Gastroesophageal sphincter (tissue), 4 donors: ENCODE measurements around the gene DIPK2A. TPM values are rescaled to one million over a fixed set of nuclear protein-coding genes. Genes with fewer than 3 reads are reported as not detected.

Source experiments
- ATAC-seq: fragments of 150-250 bp; one replicate; pipeline ENCODE4 v1.9.1; 2016; ENCODE audit warnings: mild to moderate bottlenecking, moderate library complexity
- H3K27ac ChIP-seq, 4 donors: fragments of 200-600 bp; sonication (generic) in 3 of 4; 1 replicate in 3 of 4; 2 replicates in 1 of 4; pipeline ENCODE4 v1.5.1; 2016 to 2019
- H3K27me3 ChIP-seq: fragments of 200-600 bp; sonication (generic); one replicate; pipeline ENCODE4 v1.5.1; 2019
- H3K36me3 ChIP-seq, 2 donors: fragments of 200-600 bp; sonication (generic); one replicate each; pipeline ENCODE4 v1.5.1; 2019; ENCODE audit warnings: control low read depth in 1 of 2
- H3K4me1 ChIP-seq, 3 donors: fragments of 200-600 bp; sonication (generic); 1 replicate in 2 of 3; 2 replicates in 1 of 3; pipeline ENCODE4 v1.5.1; 2016 to 2019; ENCODE audit warnings: control low read depth in 2 of 3
- H3K4me3 ChIP-seq, 2 donors: fragments of 200-600 bp; sonication (generic); one replicate each; pipeline ENCODE4 v1.5.1; 2019; ENCODE audit warnings: mild to moderate bottlenecking in 1 of 2, moderate library complexity in 1 of 2
- H3K9me3 ChIP-seq, 3 donors: fragments of 200-600 bp; sonication (generic); one replicate each; pipeline ENCODE4 v1.5.1; 2017 to 2019; ENCODE audit warnings: control low read depth in 2 of 3
- EP300 ChIP-seq: sonication (generic); formaldehyde crosslinking; IDR thresholded peaks from one replicate; pipeline ENCODE4 v1.6.1; 2017; ENCODE audit warnings: antibody characterized with exemption, mild to moderate bottlenecking
- POLR2A ChIP-seq, 2 donors: fragments of 450-650 bp; IDR thresholded peaks; one replicate each; pipeline ENCODE4 v1.6.1; 2017; ENCODE audit warnings: antibody characterized with exemption in 2 of 2, mild to moderate bottlenecking in 2 of 2, moderate library complexity in 1 of 2
- POLR2AphosphoS5 ChIP-seq: sonication (generic); formaldehyde crosslinking; IDR thresholded peaks from one replicate; pipeline ENCODE4 v1.6.1; 2017; ENCODE audit warnings: antibody characterized with exemption
- WGBS, 2 donors: methylation state at CpG; one replicate each; pipeline ENCODE4 v1.1.5; 2018; ENCODE audit warnings: low coverage in 1 of 2; 5-methylcytosine and 5-hydroxymethylcytosine counted together
- total RNA-seq, 4 donors: library from RNA; depleted of rRNA; stranded (reverse); fragments of >200 nt; gene quantifications; one replicate each; pipeline ENCODE4 v1.1.0, GENCODE V29; 2016
- TF ChIP-seq, protein P1 (sequence below), 4 experiments: fragments of 200-600 bp in 2 of 4; fragments of 450-650 bp in 2 of 4; sonication (generic) in 1 of 4; IDR thresholded peaks; one replicate each; pipeline ENCODE4 v1.5.1; 2017 to 2019; ENCODE audit warnings: antibody characterized with exemption in 4 of 4, mild to moderate bottlenecking in 2 of 4, moderate library complexity in 2 of 4

Gene DIPK2A
- total RNA-seq, 4 donors from 2014 or later: 27.2 to 56.7 (median 44.2) TPM

DNA sequence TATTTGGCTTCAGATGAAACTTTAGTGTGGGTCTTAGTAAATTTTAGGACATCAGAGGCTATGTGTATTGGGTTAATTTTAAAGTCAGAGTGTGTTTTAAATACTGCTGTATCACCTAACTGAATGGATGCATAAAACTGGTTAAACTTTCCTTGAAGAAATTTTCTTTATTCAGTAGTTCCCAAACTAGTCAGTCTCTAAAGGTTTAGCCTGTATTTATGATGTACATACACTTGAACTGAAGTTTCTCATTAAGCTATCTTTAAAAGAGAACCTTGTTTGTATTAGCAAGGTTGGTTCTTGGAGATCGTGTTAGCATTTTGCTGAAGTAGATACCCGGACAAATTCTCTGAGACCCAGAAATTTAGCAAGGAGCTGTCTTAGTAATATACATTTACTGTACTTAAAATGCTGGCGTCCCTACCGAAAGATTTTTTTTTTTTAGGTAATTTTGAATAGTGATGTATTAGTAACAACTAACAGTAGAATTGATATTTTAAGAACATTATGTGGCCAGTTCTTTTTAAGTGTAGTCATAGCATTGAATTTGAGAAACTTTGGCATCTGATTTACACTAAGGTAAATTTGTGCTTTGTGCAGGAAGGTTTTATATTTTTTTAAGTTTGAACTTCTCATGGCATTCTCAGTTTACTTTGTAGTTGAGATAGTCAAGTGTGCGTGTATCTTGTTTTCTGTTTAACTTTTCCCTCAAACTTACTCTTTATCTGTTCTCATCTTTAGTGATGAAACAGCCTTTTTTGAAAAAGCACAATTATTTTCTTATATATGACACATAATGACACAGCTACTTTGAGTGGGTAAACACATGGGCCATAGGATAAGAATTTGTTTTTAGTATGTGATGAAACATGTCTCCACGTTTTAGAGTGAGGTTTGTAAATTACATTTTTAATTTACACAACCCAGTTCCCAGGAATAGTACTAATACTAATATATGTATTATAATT lies 2.9 kb downstream of the DIPK2A start:
- 16 to 20% methylated on average over 6 of the region's 6 CpGs for WGBS, 2 donors
- Histone ChIP-seq H3K4me3 (peak overlapping the region; percentile 64 to 92), H3K27ac (peak overlapping the region; percentile 45 to 98 (median 83)), H3K36me3 (no peaks in the 10 kb centered on the region), H3K4me1 (peaks cover 0 to 60% (median 4%) of the 10 kb centered on the region in 3 donors), H3K9me3 (no peaks in the 10 kb centered on the region), H3K27me3 (no peaks in the 10 kb centered on the region)
- no peak for ATAC-seq
- TF ChIP-seq, protein P1, sequence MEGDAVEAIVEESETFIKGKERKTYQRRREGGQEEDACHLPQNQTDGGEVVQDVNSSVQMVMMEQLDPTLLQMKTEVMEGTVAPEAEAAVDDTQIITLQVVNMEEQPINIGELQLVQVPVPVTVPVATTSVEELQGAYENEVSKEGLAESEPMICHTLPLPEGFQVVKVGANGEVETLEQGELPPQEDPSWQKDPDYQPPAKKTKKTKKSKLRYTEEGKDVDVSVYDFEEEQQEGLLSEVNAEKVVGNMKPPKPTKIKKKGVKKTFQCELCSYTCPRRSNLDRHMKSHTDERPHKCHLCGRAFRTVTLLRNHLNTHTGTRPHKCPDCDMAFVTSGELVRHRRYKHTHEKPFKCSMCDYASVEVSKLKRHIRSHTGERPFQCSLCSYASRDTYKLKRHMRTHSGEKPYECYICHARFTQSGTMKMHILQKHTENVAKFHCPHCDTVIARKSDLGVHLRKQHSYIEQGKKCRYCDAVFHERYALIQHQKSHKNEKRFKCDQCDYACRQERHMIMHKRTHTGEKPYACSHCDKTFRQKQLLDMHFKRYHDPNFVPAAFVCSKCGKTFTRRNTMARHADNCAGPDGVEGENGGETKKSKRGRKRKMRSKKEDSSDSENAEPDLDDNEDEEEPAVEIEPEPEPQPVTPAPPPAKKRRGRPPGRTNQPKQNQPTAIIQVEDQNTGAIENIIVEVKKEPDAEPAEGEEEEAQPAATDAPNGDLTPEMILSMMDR (IDR thresholded peaks at IDR 0.05): no peak
- TF ChIP-seq POLR2A (IDR thresholded peaks at IDR 0.05) (no peak), POLR2AphosphoS5 (no peak), EP300 (no peak)

DNA sequence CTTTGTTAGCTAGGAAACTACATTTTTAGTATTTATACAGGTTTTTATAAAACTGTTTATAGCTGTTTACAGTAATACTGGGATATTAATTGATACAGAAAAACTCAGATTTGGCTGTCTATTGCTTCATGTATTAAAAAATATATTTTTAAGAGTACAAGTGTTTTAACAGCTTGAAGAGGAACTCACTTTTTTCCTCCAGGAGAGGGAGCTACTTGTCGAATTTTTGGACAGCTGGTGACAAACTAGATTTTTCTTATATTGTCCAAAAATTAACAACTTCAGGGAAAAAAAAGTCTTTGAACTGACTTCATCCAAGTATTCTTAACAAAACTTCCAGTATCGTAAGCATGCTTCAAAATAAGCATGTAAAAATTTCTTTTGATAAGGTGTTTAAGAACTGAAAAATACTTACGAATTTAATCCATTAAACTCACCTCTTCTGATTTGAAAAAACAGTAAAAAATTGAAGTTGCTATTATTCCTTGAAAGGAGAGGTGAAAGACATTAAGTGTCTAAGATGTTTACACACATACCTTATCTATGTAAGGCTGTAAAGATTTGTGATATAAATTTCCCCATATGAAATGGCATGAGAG lies 4.0 kb downstream of the DIPK2A start:
- Histone ChIP-seq H3K4me1 (peaks cover 0 to 62% (median 8%) of the 10 kb centered on the region in 3 donors), H3K4me3 (peak overlapping the region; percentile 17 to 64), H3K27ac (peak overlapping the region; percentile 21 to 98 (median 76)), H3K36me3 (no peaks in the 10 kb centered on the region), H3K27me3 (no peaks in the 10 kb centered on the region), H3K9me3 (no peaks in the 10 kb centered on the region)
- no peak for ATAC-seq
- TF ChIP-seq EP300: no peak
- no peak for TF ChIP-seq POLR2A (IDR thresholded peaks at IDR 0.05)
- no peak for TF ChIP-seq POLR2AphosphoS5
- TF ChIP-seq, protein P1 (IDR thresholded peaks at IDR 0.05): peak; percentile 30 to 63 (median 55)
- 32 to 38% methylated on average over 3 of the region's 3 CpGs for WGBS, 2 donors

DNA sequence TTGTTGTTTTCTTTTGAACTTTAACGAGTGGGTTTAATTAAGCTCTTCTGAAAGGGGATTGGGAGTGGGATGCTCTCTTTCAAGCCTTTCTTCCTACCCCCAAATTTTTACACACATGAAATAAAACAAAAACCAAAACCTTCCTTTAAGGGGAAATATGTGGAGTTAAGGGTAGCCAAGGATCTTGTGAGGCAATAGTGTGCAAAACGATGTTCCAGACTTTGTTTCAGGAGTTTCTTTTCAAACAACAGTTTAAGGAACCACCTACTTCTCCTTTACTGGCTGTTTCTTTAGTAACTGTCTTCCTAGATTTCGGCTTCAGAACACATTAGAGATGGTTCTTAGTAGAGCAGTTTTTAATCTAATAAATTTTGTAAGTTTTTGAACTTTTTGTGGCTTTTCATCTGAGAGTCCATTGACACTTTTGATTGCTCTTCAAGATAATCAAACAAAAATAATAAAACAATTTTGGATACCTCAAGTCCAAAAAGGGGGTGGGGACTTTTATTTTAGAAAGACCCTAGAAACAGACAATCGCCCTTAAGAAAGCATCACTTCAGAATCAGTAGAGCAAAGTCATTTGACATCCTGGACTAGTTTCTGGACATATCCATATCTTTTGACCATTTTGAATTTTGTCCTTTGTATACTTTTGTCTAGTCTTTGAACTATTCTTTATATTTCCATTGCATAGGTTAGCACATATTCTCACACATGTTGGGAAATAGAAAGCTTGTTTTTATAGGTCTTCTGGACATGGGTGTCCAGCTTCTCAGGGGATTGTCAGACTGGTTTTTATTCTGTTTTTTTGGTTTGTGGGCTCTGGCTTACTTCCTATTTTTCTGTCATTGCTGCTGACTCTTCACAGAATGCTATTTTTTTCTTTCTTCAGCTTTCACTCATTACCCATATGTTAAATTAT lies 6.0 kb downstream of the DIPK2A start:
- H3K9me3 ChIP-seq: no peaks in the 10 kb centered on the region
- peak; percentile 29 for ATAC-seq
- TF ChIP-seq, protein P1 (IDR thresholded peaks at IDR 0.05): no peak
- no peak for TF ChIP-seq POLR2A (IDR thresholded peaks at IDR 0.05)
- no peak for TF ChIP-seq EP300
- TF ChIP-seq POLR2AphosphoS5: no peak
- peak overlapping the region; percentile 12 to 13 for H3K4me3 ChIP-seq
- H3K36me3 ChIP-seq: no peaks in the 10 kb centered on the region
- WGBS, 2 donors: 21 to 48% methylated on average over 3 to 4 of the region's 4 CpGs
- H3K4me1 ChIP-seq: peaks cover 0 to 67% (median 8%) of the 10 kb centered on the region in 3 donors
- peak overlapping the region; percentile 42 to 98 (median 62) for H3K27ac ChIP-seq
- no peaks in the 10 kb centered on the region for H3K27me3 ChIP-seq

DNA sequence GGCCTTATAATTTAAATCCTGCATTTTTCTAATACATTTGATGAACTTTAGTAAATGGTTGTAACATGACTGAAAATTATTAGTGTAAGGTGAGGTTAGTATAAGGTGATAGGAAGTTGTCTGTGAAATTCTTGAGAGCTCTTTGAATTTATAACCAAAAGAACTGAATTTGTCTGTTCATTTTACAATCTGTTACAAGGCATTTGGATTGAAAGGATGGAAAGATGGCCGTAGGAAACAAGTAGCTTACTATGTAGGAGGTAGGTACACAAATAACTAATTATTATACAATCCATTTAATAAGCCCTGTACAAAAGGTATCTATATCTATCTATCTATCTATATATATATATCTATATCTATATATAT lies 6.6 kb downstream of the DIPK2A start:
- 71 to 83% methylated on average over 1 of the region's 1 CpG for WGBS, 2 donors
- no peak for ATAC-seq
- Histone ChIP-seq H3K27ac (peak overlapping the region in 3 of 4 donors; percentile 60 to 98 (median 65)), H3K4me3 (no peak overlapping the region), H3K4me1 (peaks cover 0 to 67% (median 8%) of the 10 kb centered on the region in 3 donors), H3K36me3 (no peaks in the 10 kb centered on the region), H3K27me3 (no peaks in the 10 kb centered on the region), H3K9me3 (no peaks in the 10 kb centered on the region)
- TF ChIP-seq, protein P1 (IDR thresholded peaks at IDR 0.05): no peak
- no peak for TF ChIP-seq EP300
- no peak for TF ChIP-seq POLR2AphosphoS5
- TF ChIP-seq POLR2A (IDR thresholded peaks at IDR 0.05): no peak
